Fibroblast of lung (primary cell): ENCODE results near the gene SH3GL1.
"Not testable (repeated sequence)": the region's sequence is repeated elsewhere in the genome, so short reads cannot be mapped to it uniquely, and the experiment has no call there.

Experiments used
- EZH2 ChIP-seq: IDR thresholded peaks from 2 replicates; pipeline ENCODE4 v1.5.1; 2012; ENCODE audit warnings: low read length, control low read depth, mild to moderate bottlenecking; ENCODE audit errors: missing control alignments
- TF ChIP-seq, protein P1 (sequence below), 2 donors: IDR thresholded peaks in 1 of 2; conservative IDR thresholded peaks in 1 of 2; 1 replicate in 1 of 2; 2 replicates in 1 of 2; pipeline ENCODE4 v1.5.1; 2011 to 2012; ENCODE audit warnings: low read length in 2 of 2, control low read depth in 1 of 2, inconsistent platforms in 1 of 2, low read depth in 1 of 2, mild to moderate bottlenecking in 1 of 2

- TF ChIP-seq, protein P1, sequence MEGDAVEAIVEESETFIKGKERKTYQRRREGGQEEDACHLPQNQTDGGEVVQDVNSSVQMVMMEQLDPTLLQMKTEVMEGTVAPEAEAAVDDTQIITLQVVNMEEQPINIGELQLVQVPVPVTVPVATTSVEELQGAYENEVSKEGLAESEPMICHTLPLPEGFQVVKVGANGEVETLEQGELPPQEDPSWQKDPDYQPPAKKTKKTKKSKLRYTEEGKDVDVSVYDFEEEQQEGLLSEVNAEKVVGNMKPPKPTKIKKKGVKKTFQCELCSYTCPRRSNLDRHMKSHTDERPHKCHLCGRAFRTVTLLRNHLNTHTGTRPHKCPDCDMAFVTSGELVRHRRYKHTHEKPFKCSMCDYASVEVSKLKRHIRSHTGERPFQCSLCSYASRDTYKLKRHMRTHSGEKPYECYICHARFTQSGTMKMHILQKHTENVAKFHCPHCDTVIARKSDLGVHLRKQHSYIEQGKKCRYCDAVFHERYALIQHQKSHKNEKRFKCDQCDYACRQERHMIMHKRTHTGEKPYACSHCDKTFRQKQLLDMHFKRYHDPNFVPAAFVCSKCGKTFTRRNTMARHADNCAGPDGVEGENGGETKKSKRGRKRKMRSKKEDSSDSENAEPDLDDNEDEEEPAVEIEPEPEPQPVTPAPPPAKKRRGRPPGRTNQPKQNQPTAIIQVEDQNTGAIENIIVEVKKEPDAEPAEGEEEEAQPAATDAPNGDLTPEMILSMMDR (conservative IDR thresholded peaks at IDR 0.05 in 1 of 2, IDR thresholded peaks at IDR 0.05 in 1 of 2; ENCODE audit: low read depth in 1 of 2, low read length in 2 of 2) = not testable (repeated sequence)
- not testable (repeated sequence) for TF ChIP-seq EZH2
Measured at GRCh38 chr19:4349225-4349624, 51.1 kb downstream of the SH3GL1 start.
